Mucosa of stomach (tissue), 1 donor: Measurements from ENCODE around the gene NEB.

ENCODE experiments used
- H3K27me3 ChIP-seq: one replicate; pipeline ENCODE4 v1.7.0; 2013; ENCODE audit warnings: mild to moderate bottlenecking, low read length; ENCODE audit not compliant: control insufficient read depth, insufficient read depth
- H3K36me3 ChIP-seq: one replicate; pipeline ENCODE4 v1.7.0; 2013; ENCODE audit warnings: low read length; ENCODE audit not compliant: control insufficient read depth, insufficient read depth
- H3K4me1 ChIP-seq: one replicate; pipeline ENCODE4 v1.7.0; 2013; ENCODE audit warnings: mild to moderate bottlenecking, low read length; ENCODE audit not compliant: control insufficient read depth, insufficient read depth
- H3K4me3 ChIP-seq: one replicate; pipeline ENCODE4 v1.7.0; 2013; ENCODE audit warnings: low read length
- H3K9ac ChIP-seq: one replicate; pipeline ENCODE4 v1.7.0; 2013; ENCODE audit warnings: mild to moderate bottlenecking, low read length, moderate library complexity
- H3K9me3 ChIP-seq: one replicate; pipeline ENCODE4 v1.7.0; 2013; ENCODE audit warnings: mild to moderate bottlenecking, low read length, moderate library complexity; ENCODE audit not compliant: control insufficient read depth
- donor health status: Pancreatic carcinoma.

Gene NEB

DNA sequence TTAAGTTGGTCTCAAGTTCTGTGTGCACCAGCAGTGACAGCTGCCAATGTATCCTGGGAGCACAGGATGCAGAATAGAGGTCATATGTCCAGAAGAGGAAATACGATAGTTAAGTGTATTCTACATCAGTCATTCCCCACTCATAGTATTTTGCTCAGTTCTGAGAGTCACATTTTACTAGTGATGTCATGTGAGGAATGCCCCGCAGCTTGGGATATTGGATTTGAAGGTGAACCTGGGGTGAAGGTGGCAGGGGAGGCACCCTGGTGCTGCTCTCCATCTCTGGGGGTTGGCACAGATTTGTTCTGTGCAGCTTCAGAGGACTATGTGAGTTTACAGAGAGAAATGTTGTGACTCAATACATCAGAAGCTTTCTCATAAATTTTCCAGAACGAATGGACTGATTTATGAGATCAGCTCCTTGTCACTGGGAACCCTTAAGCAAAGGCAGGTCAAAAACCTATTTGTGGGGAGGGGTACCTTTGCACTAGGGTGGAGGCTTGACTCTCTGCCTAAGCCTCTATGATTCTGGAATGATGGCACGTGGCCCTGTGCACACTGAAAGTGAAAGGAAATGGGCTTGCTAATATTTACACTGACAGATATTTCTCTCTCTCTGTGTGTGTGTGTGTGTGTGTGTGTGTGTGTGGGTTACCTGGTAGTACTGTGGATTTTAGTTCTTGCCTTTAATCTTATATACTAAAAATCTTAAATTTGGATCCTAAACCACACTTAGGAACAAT is 95.9 kb downstream of the NEB start:
- no peaks in the 10 kb centered on the region for H3K27me3 ChIP-seq

DNA sequence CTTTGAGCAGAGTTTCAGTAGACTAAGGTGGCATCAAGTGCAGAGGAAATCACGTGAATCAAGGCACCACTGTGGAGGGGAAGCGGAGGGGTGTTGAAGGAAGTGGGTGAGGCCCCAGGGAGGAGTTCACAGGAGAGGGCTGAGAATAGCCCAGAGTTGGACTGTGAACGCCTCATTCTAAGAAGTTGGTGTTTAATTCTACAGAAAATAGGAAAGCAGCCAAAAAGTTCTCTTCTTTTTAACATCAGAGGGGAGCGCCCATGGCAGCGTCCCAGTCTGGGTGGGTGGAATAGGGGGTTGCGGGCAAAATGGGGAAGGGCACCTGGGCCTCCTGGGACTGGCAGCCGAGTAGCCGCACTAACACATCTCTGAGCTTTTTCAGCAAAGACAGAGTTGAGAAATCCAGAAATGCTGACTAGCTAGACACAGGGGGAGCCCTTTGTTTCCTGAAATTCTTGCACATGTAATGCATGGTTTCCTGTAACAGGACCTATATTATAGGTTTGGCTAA is 97.0 kb downstream of the NEB start:
- Histone ChIP-seq H3K4me1 (peaks cover 4% of the 10 kb centered on the region), H3K27me3 (no peaks in the 10 kb centered on the region), H3K9ac (no peak overlapping the region), H3K36me3 (no peaks in the 10 kb centered on the region), H3K9me3 (no peaks in the 10 kb centered on the region), H3K4me3 (no peak overlapping the region)

More for the DNA sequence above, 95.9 kb downstream of the NEB start:
- no peak overlapping the region for H3K9ac ChIP-seq
- H3K9me3 ChIP-seq: no peaks in the 10 kb centered on the region
- no peak overlapping the region for H3K4me3 ChIP-seq
- peaks cover 4% of the 10 kb centered on the region for H3K4me1 ChIP-seq
- H3K36me3 ChIP-seq: no peaks in the 10 kb centered on the region

DNA sequence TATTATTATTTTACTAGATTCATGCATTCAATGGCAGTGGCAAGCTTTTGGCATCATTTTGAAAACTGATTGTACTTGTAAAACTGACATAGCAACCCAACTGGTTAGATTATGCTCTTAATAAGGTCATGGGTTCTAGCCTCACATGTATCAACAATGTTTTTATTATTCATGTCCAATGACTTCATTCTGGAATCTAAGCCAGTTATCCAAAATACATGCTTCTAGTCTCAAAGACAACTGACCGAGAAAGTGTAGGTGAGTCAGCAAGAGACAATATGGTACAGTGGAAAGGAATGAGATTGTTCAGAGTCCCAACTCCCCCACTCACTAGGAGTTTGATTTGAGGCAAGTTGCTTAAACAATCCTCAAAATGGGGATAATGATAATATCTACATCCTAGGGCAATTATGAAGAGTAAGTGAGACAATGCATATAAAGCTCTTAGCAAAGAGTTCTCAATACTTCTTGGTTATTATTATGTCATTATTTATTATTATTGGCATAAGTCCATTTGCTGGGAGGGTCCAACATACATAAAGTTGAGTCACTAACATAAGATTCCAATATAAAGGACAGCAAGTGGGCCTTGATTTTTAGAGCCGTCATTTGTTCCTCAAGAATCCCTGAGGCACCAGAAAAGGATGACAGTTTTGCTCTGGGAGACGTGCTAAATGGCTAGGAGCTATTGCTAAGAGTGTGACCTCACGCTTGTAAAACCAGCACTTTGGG is 99.4 kb downstream of the NEB start:
- Histone ChIP-seq H3K9me3 (no peaks in the 10 kb centered on the region), H3K27me3 (no peaks in the 10 kb centered on the region), H3K4me1 (peaks cover 4% of the 10 kb centered on the region), H3K9ac (no peak overlapping the region), H3K4me3 (no peak overlapping the region), H3K36me3 (no peaks in the 10 kb centered on the region)

DNA sequence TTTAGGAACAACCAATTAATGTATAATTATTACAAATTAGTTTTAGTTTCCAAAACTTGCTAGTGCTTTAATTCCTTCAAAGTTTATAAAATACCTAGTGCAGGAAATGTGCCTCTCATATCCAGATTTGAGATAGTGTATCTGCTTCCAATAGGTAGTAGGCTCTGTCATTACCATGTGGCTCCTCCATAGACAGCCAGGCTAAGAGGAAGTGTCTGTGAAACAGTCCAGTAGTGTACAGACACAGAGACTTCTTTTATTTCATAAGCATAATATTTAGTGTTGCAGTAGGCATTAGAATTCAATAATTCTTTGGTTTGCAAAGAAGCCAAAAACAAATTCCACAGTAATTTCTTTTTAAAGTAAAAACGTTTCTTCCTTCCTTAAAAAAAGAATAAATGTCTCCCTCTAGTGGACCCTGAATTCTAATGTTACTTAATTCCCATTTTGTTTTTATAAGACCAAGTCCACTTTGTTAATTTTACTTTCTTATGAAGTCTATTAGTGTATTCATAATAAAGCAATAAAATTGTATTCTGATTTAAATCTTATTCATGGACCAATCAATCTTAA is 101.2 kb downstream of the NEB start:
- no peaks in the 10 kb centered on the region for H3K9me3 ChIP-seq
- H3K9ac ChIP-seq: no peak overlapping the region
- H3K4me3 ChIP-seq: no peak overlapping the region
- H3K36me3 ChIP-seq: no peaks in the 10 kb centered on the region
- no peaks in the 10 kb centered on the region for H3K4me1 ChIP-seq
- no peaks in the 10 kb centered on the region for H3K27me3 ChIP-seq

DNA sequence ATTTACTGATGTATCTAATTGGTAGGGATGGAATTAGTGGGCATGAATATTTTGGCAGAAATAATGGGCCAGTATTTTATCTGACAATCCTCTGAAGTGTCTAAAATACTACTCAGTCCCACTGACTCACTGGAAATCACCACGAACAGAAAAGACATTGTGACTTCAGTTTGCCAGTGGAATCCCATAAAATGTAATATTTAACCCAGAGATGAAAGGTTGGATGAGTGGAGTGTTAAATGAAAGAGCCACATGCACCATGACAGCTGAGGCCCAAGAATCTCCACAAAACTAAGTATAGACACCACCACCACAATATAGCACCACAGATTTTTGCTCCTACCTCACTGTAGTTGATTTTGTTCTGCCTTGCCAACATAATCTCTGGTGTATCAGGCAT is 103.9 kb downstream of the NEB start:
- Histone ChIP-seq H3K4me1 (no peaks in the 10 kb centered on the region), H3K27me3 (no peaks in the 10 kb centered on the region), H3K4me3 (no peak overlapping the region), H3K36me3 (no peaks in the 10 kb centered on the region), H3K9ac (no peak overlapping the region), H3K9me3 (no peaks in the 10 kb centered on the region)

DNA sequence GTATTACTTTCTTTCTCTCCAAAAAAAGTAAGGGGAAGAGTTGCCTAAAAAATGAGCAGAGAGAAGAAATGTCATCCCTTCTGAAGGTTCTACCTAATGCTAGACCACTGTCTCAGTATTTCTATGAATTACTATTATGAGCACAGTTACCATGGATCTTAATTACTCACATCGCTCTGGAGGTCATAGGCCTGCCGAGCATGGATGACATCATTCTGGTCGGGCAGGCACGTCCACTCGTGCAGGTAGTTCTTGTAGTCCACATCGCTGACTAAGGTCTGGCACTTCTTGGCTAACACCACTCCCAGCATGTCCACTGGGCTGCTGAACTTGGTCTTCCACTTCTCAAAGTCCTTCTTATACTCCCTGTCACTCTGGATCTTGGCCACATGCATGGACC is 106.9 kb downstream of the NEB start:
- Histone ChIP-seq H3K4me3 (no peak overlapping the region), H3K9ac (no peak overlapping the region), H3K36me3 (no peaks in the 10 kb centered on the region), H3K4me1 (no peaks in the 10 kb centered on the region), H3K27me3 (no peaks in the 10 kb centered on the region), H3K9me3 (no peaks in the 10 kb centered on the region)

DNA sequence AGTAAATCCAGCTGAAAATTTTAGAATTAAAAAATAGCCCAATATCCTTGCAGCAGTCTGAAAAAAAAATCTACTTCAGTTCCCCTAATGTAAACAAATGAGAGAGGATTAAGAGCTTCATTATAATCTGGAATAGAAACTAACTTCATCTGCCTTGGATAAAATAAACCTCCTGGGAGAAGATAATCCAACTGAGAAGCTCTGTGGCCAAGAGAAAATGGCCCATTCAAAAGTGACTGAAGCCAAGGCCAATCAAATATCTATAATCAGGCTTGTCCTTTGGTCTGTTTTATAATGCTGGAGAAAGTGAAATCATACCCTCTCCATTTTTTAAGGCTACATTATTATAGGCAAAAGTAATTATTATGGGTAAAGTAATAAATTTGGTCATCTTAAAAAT is 110.0 kb downstream of the NEB start:
- no peak overlapping the region for H3K4me3 ChIP-seq
- H3K4me1 ChIP-seq: no peaks in the 10 kb centered on the region
- no peaks in the 10 kb centered on the region for H3K36me3 ChIP-seq
- H3K27me3 ChIP-seq: no peaks in the 10 kb centered on the region
- no peak overlapping the region for H3K9ac ChIP-seq
- no peaks in the 10 kb centered on the region for H3K9me3 ChIP-seq

DNA sequence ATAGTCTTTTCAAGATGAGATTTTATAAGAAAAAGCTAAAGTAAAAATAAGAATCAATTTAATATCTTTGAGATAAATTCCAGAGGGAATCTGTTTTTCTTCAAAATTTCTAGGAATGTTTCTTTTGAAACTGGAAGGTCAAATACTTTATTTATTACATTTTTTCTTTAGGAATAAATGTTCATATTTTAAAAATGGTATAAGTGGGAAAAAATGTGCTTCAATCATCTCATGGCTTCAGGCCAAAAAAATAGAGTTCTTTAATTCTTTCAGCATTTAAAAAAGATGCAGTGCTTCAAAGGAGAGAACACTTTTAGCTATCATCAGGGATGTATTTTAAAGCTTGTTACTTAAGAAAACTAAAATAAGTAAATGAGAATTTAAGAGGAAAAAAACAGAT is 110.6 kb downstream of the NEB start:
- H3K36me3 ChIP-seq: no peaks in the 10 kb centered on the region
- H3K4me3 ChIP-seq: no peak overlapping the region
- H3K4me1 ChIP-seq: no peaks in the 10 kb centered on the region
- H3K27me3 ChIP-seq: no peaks in the 10 kb centered on the region
- H3K9me3 ChIP-seq: no peaks in the 10 kb centered on the region
- no peak overlapping the region for H3K9ac ChIP-seq

DNA sequence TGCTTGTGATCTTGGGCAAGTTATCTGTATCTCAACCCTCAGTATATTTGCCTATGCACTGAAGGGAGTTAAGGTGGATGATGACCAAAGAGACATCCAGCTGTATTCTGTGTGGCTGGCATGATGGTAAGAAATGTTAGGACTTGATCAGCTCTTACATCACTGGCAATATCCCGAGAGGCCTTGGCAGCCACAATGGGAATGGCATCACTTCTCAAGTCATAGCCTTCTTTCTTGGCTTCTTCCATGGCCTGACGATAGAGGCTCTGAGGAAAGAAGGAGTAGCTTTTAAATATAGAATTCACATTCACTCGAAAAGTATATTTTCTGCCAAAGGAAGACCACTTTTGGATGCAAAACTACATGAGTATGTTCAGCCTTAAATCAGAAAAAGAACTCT is 113.5 kb downstream of the NEB start:
- Histone ChIP-seq H3K9ac (no peak overlapping the region), H3K36me3 (no peaks in the 10 kb centered on the region), H3K27me3 (no peaks in the 10 kb centered on the region), H3K4me1 (no peaks in the 10 kb centered on the region), H3K4me3 (no peak overlapping the region), H3K9me3 (no peaks in the 10 kb centered on the region)

DNA sequence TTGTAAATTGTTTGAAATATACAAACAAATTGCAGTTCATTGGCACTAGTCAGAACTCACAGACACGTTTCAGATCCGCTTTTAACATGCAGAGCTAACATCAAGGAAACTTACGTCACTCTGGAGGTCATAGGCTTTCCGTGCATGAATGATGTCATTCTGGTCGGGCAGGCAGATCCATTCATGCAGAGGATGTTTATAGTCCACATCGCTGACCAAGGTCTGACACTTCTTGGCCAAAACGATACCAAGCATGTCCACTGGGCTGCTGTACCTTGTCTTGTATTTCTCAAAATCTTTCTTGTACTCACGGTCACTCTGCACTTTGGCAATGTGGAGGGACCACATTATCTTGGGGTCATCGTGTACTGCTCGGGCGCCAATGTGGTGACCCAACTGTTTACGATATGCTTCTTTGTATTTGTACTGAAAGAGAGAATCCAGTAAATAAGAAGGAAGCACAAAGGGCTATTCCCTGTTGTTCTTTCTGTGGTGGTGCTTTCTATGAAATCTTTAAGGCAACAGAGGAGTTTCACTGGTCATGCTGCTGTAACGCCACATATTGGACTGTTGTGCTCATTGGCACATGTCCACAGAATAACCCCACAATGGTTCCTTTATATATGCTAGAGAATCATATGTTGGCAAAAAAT is 114.8 kb downstream of the NEB start:
- Histone ChIP-seq H3K4me1 (no peaks in the 10 kb centered on the region), H3K9me3 (no peaks in the 10 kb centered on the region), H3K27me3 (no peaks in the 10 kb centered on the region), H3K36me3 (no peaks in the 10 kb centered on the region), H3K9ac (no peak overlapping the region), H3K4me3 (no peak overlapping the region)

DNA sequence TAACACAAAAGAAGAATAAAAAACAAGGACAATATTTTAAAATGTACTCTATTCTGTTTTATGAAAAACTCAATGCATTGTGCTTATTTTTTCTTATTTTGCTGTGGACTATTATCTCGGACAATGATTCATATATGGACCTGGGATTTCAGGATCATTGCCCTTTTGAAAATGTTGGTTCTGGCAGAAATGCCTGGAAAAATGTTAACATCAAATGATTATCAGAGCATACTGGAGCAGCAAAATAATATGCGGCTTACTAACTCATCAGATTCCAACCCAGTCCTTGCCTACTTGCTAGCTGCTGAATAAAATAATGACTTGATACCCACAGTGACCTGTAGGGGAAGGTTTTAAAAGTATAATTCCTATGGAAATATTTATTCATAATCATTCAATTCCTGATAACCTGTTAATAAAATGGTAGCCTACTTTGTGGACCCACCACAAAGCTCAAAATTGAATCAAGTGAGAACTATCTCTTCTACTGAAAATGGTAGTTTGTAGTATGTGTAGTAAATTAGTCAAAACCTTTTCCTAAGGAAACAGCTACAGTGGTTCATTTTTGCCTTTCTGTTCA is 117.4 kb downstream of the NEB start:
- Histone ChIP-seq H3K36me3 (no peaks in the 10 kb centered on the region), H3K9me3 (no peaks in the 10 kb centered on the region), H3K4me1 (no peaks in the 10 kb centered on the region), H3K9ac (no peak overlapping the region), H3K27me3 (no peaks in the 10 kb centered on the region), H3K4me3 (no peak overlapping the region)
